Measurements from ENCODE around the gene GPR155. TPM values are rescaled to one million over a fixed set of nuclear protein-coding genes. Genes with fewer than 3 reads are reported as not detected.

GPR155 gene
- total RNA-seq, 4 donors from 2014 or later, result 1.8 to 48.7 (median 3.2) TPM

DNA sequence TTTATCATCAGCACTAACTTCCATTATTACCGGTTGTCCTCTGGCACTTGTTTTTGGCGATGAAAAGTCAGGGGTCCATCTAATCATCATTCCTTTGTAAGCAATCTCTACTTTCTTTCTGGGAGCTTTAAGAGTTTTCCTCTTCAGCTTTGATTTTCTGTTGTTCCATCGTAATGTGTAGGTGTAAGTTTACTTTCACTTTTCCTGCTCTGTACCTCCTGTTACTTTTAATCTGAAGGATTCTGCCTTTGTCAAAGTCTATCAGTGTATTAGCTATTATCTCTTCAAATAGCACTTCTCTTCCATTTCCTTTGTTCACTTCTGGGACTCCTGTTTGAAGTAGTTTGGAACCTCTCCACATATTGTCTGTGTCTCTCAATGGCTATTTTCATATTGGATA, 25.5 kb upstream of the GPR155 start:
- H3K4me3 ChIP-seq, result no peak overlapping the region
- no peak overlapping the region for H3K27ac ChIP-seq
- no peaks in the 10 kb centered on the region for H3K4me1 ChIP-seq
- DNase-seq, result no peak
- no peaks in the 10 kb centered on the region for H3K36me3 ChIP-seq
- TF ChIP-seq, protein P1, sequence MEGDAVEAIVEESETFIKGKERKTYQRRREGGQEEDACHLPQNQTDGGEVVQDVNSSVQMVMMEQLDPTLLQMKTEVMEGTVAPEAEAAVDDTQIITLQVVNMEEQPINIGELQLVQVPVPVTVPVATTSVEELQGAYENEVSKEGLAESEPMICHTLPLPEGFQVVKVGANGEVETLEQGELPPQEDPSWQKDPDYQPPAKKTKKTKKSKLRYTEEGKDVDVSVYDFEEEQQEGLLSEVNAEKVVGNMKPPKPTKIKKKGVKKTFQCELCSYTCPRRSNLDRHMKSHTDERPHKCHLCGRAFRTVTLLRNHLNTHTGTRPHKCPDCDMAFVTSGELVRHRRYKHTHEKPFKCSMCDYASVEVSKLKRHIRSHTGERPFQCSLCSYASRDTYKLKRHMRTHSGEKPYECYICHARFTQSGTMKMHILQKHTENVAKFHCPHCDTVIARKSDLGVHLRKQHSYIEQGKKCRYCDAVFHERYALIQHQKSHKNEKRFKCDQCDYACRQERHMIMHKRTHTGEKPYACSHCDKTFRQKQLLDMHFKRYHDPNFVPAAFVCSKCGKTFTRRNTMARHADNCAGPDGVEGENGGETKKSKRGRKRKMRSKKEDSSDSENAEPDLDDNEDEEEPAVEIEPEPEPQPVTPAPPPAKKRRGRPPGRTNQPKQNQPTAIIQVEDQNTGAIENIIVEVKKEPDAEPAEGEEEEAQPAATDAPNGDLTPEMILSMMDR (IDR thresholded peaks at IDR 0.05), result no peak
- TF ChIP-seq POLR2A (IDR thresholded peaks at IDR 0.05), result no peak
- peaks cover 0 to 7% (median 0%) of the 10 kb centered on the region in 4 donors for H3K9me3 ChIP-seq
- H3K27me3 ChIP-seq, result no peaks in the 10 kb centered on the region

DNA sequence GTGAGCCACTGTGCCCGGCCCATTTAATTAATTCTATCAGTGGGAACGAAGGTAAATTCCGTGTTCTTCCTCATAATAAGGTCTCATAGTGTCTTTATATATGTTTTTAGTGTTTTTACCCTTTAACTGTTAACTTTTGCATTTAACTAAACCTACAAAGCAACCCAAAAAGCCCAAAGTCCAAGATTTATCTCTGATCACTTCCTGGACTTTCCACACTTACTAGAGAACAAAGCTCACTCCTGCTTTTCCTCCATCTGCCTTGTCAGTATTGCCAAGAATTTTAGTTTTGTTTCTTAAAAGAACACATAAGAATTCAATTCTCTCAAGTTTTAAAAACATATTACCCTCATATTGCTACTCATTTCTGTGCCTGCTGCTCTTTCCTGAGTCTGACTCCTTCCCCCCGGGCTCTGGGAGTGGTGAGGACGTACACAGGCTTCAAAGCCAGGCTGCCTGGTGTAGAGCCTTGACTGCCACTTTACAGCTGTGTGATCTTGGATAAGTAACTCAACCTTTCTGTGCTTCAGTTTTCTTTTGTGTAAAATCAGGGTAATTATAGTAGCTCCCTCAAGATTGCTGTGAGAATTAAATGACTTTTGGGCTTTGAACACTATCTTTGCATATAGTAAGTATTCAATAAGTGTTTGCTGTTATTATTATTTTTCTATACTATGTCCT, 24.9 kb upstream of the GPR155 start:
- Histone ChIP-seq H3K9me3 (peaks cover 0 to 7% (median 0%) of the 10 kb centered on the region in 4 donors), H3K4me3 (no peak overlapping the region), H3K36me3 (no peaks in the 10 kb centered on the region), H3K27ac (no peak overlapping the region), H3K4me1 (no peaks in the 10 kb centered on the region), H3K27me3 (no peaks in the 10 kb centered on the region)
- no peak for DNase-seq
- no peak for TF ChIP-seq POLR2A (IDR thresholded peaks at IDR 0.05)
- TF ChIP-seq, protein P1 (IDR thresholded peaks at IDR 0.05), result no peak

DNA sequence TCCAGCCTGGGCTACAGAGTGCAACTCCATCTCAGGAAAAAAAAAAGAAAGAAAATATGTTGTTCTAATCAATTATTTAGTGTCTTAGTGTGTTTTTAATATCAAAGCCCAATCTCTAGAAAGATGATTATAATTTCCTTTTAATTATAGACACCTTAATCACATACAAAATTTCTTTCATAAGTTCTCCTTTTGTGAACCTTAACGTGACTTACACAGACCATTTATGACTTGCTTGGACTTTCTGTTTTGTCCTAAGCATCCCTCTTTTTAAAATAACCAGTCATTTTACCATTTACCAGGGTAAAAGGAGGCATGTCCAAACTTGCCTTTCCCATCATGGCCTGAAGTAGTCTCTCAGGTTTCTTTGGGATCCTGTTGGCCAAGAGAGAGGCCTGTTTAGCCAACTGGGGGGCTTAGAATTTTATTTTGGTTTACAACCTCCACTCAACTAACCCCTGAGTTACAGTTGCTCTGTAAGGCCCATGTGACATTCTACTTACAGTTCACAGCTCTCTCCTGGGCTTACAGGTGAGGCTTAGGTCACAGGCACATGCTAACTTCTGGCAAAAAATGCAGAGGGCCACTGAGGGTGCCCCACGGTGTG, 23.9 kb upstream of the GPR155 start:
- TF ChIP-seq POLR2A (IDR thresholded peaks at IDR 0.05), result no peak
- Histone ChIP-seq H3K27me3 (no peaks in the 10 kb centered on the region), H3K36me3 (no peaks in the 10 kb centered on the region), H3K4me1 (no peaks in the 10 kb centered on the region), H3K27ac (no peak overlapping the region), H3K9me3 (peaks cover 0 to 7% (median 0%) of the 10 kb centered on the region in 4 donors), H3K4me3 (no peak overlapping the region)
- DNase-seq, result no peak

DNA sequence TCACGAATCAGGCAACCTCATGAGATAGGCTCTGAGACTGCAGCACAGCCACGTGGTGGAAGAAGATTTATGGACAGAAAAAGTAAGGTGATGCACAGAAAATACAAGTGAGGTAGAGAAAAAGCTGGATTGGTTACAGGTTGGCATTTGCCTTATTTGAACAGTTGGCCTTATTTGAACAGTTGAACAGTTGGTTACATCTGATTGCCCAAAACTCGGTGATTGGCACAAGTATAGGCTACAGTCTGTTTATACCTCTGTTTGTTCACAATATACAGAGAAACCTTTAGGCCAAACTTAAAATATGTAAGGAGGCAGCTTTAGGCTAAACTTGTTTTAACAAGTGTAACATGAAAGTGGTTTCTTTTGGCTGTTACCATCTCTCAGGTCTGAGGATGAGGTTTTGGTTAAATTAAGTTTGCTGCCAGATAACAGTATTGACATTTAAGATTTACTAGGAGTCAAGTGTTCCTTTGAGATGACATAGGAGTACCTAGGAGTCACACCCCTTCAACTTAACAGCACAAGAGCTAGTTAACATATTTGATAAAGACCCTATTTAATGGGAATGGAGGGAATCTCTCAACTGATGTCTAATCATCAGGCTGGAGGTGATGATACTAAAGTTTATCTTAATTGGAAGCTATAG, 16.5 kb upstream of the GPR155 start:
- TF ChIP-seq, protein P1 (IDR thresholded peaks at IDR 0.05), result no peak
- TF ChIP-seq POLR2A (IDR thresholded peaks at IDR 0.05), result no peak
- Histone ChIP-seq H3K27ac (no peak overlapping the region), H3K4me3 (no peak overlapping the region), H3K9me3 (no peaks in the 10 kb centered on the region), H3K27me3 (no peaks in the 10 kb centered on the region), H3K4me1 (no peaks in the 10 kb centered on the region), H3K36me3 (no peaks in the 10 kb centered on the region)
- DNase-seq, result no peak

DNA sequence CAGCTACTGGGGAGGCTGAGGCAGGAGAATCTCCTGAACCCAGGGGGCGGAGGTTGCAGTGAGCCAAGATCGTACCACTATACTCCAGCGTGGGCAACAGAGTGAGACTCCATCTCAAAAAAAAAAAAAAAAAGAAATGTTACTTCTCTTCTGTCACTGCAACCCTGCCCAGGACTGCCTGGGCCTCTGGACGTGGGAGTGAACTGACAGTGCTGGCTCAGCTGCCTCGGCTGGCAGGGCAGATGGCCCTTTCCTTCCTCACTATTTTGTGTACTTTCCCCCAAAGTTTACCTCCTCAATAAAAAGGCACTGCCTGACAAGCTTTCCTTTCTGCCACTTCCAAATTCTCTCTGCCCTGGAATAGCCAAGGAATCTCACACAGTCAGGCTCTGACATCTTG, 12.5 kb upstream of the GPR155 start:
- Histone ChIP-seq H3K27ac (no peak overlapping the region), H3K4me1 (no peaks in the 10 kb centered on the region), H3K4me3 (no peak overlapping the region), H3K36me3 (no peaks in the 10 kb centered on the region), H3K9me3 (no peaks in the 10 kb centered on the region), H3K27me3 (no peaks in the 10 kb centered on the region)
- no peak for DNase-seq
- TF ChIP-seq POLR2A (IDR thresholded peaks at IDR 0.05), result no peak
- TF ChIP-seq, protein P1 (IDR thresholded peaks at IDR 0.05), result no peak

DNA sequence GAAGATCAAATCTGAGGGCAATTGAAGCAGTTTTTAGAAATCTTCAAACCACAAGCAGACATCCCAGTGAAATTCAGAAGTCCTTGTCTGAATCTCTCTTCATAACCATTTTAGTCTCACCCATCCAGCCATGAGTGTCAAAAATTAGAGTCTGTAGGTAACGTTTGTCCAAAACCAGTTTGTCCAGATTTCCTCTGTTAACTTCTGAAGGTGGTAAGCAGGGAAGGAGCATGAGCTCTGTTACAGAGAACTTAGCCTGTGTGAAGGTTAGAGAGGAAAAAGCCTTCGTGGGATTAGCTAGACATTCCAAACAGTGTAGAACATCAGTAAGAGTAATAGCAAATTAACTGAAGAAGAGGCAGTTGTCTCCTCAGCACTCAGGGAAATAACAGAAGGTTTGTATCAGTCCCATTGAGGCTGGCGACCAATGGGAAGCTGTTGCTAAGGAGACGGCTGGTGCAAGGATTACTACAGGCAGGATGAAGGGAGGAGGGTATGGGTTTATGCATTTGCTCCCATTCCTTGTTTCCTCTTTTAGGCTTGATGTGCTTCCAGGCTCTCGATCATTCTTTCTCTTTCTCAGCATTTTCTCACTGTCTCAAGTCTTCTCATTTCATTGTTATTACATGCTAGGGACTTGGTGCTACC, 8.7 kb upstream of the GPR155 start:
- Histone ChIP-seq H3K36me3 (no peaks in the 10 kb centered on the region), H3K4me1 (no peaks in the 10 kb centered on the region), H3K4me3 (no peak overlapping the region), H3K27ac (no peak overlapping the region), H3K9me3 (no peaks in the 10 kb centered on the region), H3K27me3 (no peaks in the 10 kb centered on the region)
- no peak for DNase-seq
- TF ChIP-seq POLR2A (IDR thresholded peaks at IDR 0.05), result no peak
- TF ChIP-seq, protein P1 (IDR thresholded peaks at IDR 0.05), result no peak

All from Peyer's patch (tissue), 4 donors.